ENCODE results near the gene CCNY.

CCNY gene

GRCh38 chr10:35452847-35453246 is 116.5 kb downstream of the CCNY start:
- no peak for TF ChIP-seq CTCF (IDR thresholded peaks at IDR 0.05; ENCODE audit: control insufficient read depth, extremely low read depth, insufficient read depth)
- no peak for DNase-seq (ENCODE audit: low read depth)
- H3K4me3 ChIP-seq (ENCODE audit: low read depth, low read length), result no peak overlapping the region

GRCh38 chr10:35453855-35454532 is 117.7 kb downstream of the CCNY start:
- no peak overlapping the region for H3K4me3 ChIP-seq (ENCODE audit: low read depth, low read length)
- no peak for DNase-seq (ENCODE audit: low read depth)
- TF ChIP-seq CTCF (IDR thresholded peaks at IDR 0.05; ENCODE audit: control insufficient read depth, extremely low read depth, insufficient read depth), result no peak

GRCh38 chr10:35456153-35456720 is 119.9 kb downstream of the CCNY start:
- no peak for DNase-seq (ENCODE audit: low read depth)
- no peak for TF ChIP-seq CTCF (IDR thresholded peaks at IDR 0.05; ENCODE audit: control insufficient read depth, extremely low read depth, insufficient read depth)
- no peak overlapping the region for H3K4me3 ChIP-seq (ENCODE audit: low read depth, low read length)

GRCh38 chr10:35456784-35457183 is 120.5 kb downstream of the CCNY start:
- no peak for DNase-seq (ENCODE audit: low read depth)
- no peak for TF ChIP-seq CTCF (IDR thresholded peaks at IDR 0.05; ENCODE audit: control insufficient read depth, extremely low read depth, insufficient read depth)
- H3K4me3 ChIP-seq (ENCODE audit: low read depth, low read length), result no peak overlapping the region

GRCh38 chr10:35458500-35459448 is 122.5 kb downstream of the CCNY start:
- no peak overlapping the region for H3K4me3 ChIP-seq (ENCODE audit: low read depth, low read length)
- no peak for DNase-seq (ENCODE audit: low read depth)
- no peak for TF ChIP-seq CTCF (IDR thresholded peaks at IDR 0.05; ENCODE audit: control insufficient read depth, extremely low read depth, insufficient read depth)

- TF ChIP-seq CTCF (IDR thresholded peaks at IDR 0.05; ENCODE audit: control insufficient read depth, extremely low read depth, insufficient read depth), result no peak
- no peak for DNase-seq (ENCODE audit: low read depth)
- H3K4me3 ChIP-seq (ENCODE audit: low read depth, low read length), result no peak overlapping the region
These were observed 123.1 kb downstream of the CCNY start for GRCh38 chr10:35459449-35459847.

Data from LNCaP clone FGC (cell line).